HEK293 (cell line): ENCODE measurements around the gene EIF4A2.

ENCODE experiments used
- CTCF ChIA-PET: fragments of 350-600 bp; formaldehyde crosslinking; extraction: SDS; loops from one replicate; lab custom pipeline; 2021; ENCODE audit warnings: antibody characterized with exemption; lab: Yijun Ruan, JAX
- POLR2A ChIA-PET: fragments of 300-600 bp; formaldehyde crosslinking; extraction: SDS; loops from one replicate; lab custom pipeline; 2020; ENCODE audit warnings: antibody characterized with exemption, inconsistent platforms; lab: Yijun Ruan, JAX
- H3K27ac ChIP-seq: fragments of 200-500 bp; sonication (Bioruptor generic); 2 replicates; pipeline ENCODE4 v1.5.1; 2014; ENCODE audit warnings: low read depth, low read length, control low read depth, inconsistent platforms; ENCODE audit errors: extremely low read depth
- H3K36me3 ChIP-seq, 2 experiments: fragments of 200-500 bp in 1 of 2; sonication (Bioruptor generic) in 1 of 2; 1 replicate in 1 of 2; 2 replicates in 1 of 2; pipeline ENCODE4 v1.5.1; 2014 to 2017; ENCODE audit warnings: inconsistent platforms in 2 of 2, low read length in 2 of 2; ENCODE audit not compliant: control insufficient read depth in 2 of 2, insufficient read depth in 1 of 2
- H3K4me1 ChIP-seq: fragments of 200-500 bp; sonication (Bioruptor generic); 2 replicates; pipeline ENCODE4 v1.5.1; 2014; ENCODE audit warnings: mild to moderate bottlenecking, low read length, inconsistent platforms; ENCODE audit not compliant: control insufficient read depth, insufficient read depth
- H3K4me3 ChIP-seq: 2 replicates; pipeline ENCODE4 v1.5.1; 2011; ENCODE audit warnings: low read depth, mild to moderate bottlenecking, control low read depth, low read length, moderate library complexity
- H3K9me3 ChIP-seq: fragments of 200-500 bp; sonication (Bioruptor generic); 2 replicates; pipeline ENCODE4 v1.5.1; 2014; ENCODE audit warnings: low read depth, low read length, inconsistent platforms; ENCODE audit not compliant: control insufficient read depth, insufficient read depth
- MYNN ChIP-seq: fragments of 450-650 bp; formaldehyde crosslinking; IDR thresholded peaks from 2 replicates; pipeline ENCODE4 v1.5.1; 2016; ENCODE audit warnings: missing biosample characterization, missing genetic modification characterization, borderline replicate concordance
- SCRT1 ChIP-seq: fragments of 450-650 bp; formaldehyde crosslinking; IDR thresholded peaks from 2 replicates; pipeline ENCODE4 v1.5.1; 2016; ENCODE audit warnings: missing biosample characterization, missing genetic modification characterization, borderline replicate concordance
- SCRT2 ChIP-seq: fragments of 450-650 bp; formaldehyde crosslinking; IDR thresholded peaks from 2 replicates; pipeline ENCODE4 v1.5.1; 2016; ENCODE audit warnings: missing biosample characterization, missing genetic modification characterization
- SP2 ChIP-seq: fragments of 450-650 bp; formaldehyde crosslinking; IDR thresholded peaks from 2 replicates; pipeline ENCODE4 v1.5.1; 2016; ENCODE audit warnings: missing biosample characterization, missing genetic modification characterization
- ZNF155 ChIP-seq: fragments of 450-650 bp; formaldehyde crosslinking; IDR thresholded peaks from 2 replicates; pipeline ENCODE4 v1.5.1; 2016; ENCODE audit warnings: missing biosample characterization, missing genetic modification characterization
- ZNF184 ChIP-seq: fragments of 450-650 bp; IDR thresholded peaks from 2 replicates; pipeline ENCODE4 v1.5.1; 2018; ENCODE audit warnings: missing biosample characterization, mild to moderate bottlenecking, missing genetic modification characterization
- ZNF394 ChIP-seq: fragments of 450-650 bp; formaldehyde crosslinking; IDR thresholded peaks from 2 replicates; pipeline ENCODE4 v1.5.1; 2016; ENCODE audit warnings: missing biosample characterization, missing genetic modification characterization, mild to moderate bottlenecking, moderate library complexity, borderline replicate concordance
- ZNF518A ChIP-seq: fragments of 450-650 bp; formaldehyde crosslinking; conservative IDR thresholded peaks from 2 replicates; pipeline ENCODE4 v1.5.1; 2016; ENCODE audit warnings: low read depth, missing biosample characterization, missing genetic modification characterization
- ZNF585B ChIP-seq: fragments of 450-650 bp; formaldehyde crosslinking; IDR thresholded peaks from 2 replicates; pipeline ENCODE4 v1.5.1; 2016; ENCODE audit warnings: missing biosample characterization, missing genetic modification characterization
- ZNF610 ChIP-seq: fragments of 450-650 bp; formaldehyde crosslinking; IDR thresholded peaks from 2 replicates; pipeline ENCODE4 v1.5.1; 2016; ENCODE audit warnings: missing biosample characterization, missing genetic modification characterization, borderline replicate concordance
- ZNF660 ChIP-seq: fragments of 450-650 bp; IDR thresholded peaks from 2 replicates; pipeline ENCODE4 v1.5.1; 2018; ENCODE audit warnings: missing biosample characterization, mild to moderate bottlenecking, missing genetic modification characterization
- ZNF692 ChIP-seq: fragments of 450-650 bp; formaldehyde crosslinking; IDR thresholded peaks from 2 replicates; pipeline ENCODE4 v1.5.1; 2016; ENCODE audit warnings: missing biosample characterization, missing genetic modification characterization
- ZNF747 ChIP-seq: fragments of 450-650 bp; formaldehyde crosslinking; IDR thresholded peaks from 2 replicates; pipeline ENCODE4 v1.5.1; 2016; ENCODE audit warnings: missing biosample characterization, missing genetic modification characterization
- ZNF776 ChIP-seq: fragments of 450-650 bp; formaldehyde crosslinking; IDR thresholded peaks from 2 replicates; pipeline ENCODE4 v1.5.0; 2017; ENCODE audit warnings: missing biosample characterization, missing genetic modification characterization, borderline replicate concordance
- ZSCAN30 ChIP-seq: fragments of 450-650 bp; IDR thresholded peaks from 2 replicates; pipeline ENCODE4 v1.5.1; 2018; ENCODE audit warnings: missing biosample characterization, mild to moderate bottlenecking, missing genetic modification characterization, moderate library complexity
- TF ChIP-seq, protein P1 (sequence below): fragments of 450-650 bp; IDR thresholded peaks from 2 replicates; pipeline ENCODE4 v1.5.1; 2018; ENCODE audit warnings: missing biosample characterization, mild to moderate bottlenecking, missing genetic modification characterization

The EIF4A2 gene

GRCh38 chr3:186784820-186785494 lies 1.6 kb downstream of the EIF4A2 start:
- peak; percentile 72 for TF ChIP-seq SCRT1 (tag by site-specific recombination)
- TF ChIP-seq ZSCAN30 (tag by site-specific recombination) = no peak
- no peak for TF ChIP-seq ZNF692
- TF ChIP-seq ZNF184 (tag by site-specific recombination) = no peak
- TF ChIP-seq ZNF660 (tag by site-specific recombination) = no peak
- TF ChIP-seq MYNN (tag by site-specific recombination) = no peak
- TF ChIP-seq ZNF776 (tag by site-specific recombination) = no peak
- peak; percentile 94 for TF ChIP-seq SCRT2 (tag by site-specific recombination)
- TF ChIP-seq, protein P1, sequence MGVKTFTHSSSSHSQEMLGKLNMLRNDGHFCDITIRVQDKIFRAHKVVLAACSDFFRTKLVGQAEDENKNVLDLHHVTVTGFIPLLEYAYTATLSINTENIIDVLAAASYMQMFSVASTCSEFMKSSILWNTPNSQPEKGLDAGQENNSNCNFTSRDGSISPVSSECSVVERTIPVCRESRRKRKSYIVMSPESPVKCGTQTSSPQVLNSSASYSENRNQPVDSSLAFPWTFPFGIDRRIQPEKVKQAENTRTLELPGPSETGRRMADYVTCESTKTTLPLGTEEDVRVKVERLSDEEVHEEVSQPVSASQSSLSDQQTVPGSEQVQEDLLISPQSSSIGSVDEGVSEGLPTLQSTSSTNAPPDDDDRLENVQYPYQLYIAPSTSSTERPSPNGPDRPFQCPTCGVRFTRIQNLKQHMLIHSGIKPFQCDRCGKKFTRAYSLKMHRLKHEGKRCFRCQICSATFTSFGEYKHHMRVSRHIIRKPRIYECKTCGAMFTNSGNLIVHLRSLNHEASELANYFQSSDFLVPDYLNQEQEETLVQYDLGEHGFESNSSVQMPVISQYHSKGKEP (tag by site-specific recombination) = peak; percentile 59; the same call in 1 of the 2 replicates
- no peak for TF ChIP-seq ZNF610 (tag by site-specific recombination)
- TF ChIP-seq SP2 (tag by site-specific recombination) = no peak
- TF ChIP-seq ZNF747 (tag by site-specific recombination) = no peak
- no peak for TF ChIP-seq ZNF394
- TF ChIP-seq ZNF585B (tag by site-specific recombination) = no peak
- no peak for TF ChIP-seq ZNF155 (tag by site-specific recombination)
- TF ChIP-seq ZNF518A (tag by site-specific recombination) = no peak
- peaks cover 0 to 63% of the 10 kb centered on the region in 2 experiments; a peak in 2 of 3 replicates for H3K36me3 ChIP-seq
- POLR2A ChIA-PET = interaction anchor here (0.9 to 4.2 kb wide), 5 partner anchors 18 to 215 kb away, joined by 3 to 33 read pairs (median 5); partner anchors contain the start of gene DNAJB11
- peak overlapping the region; percentile 100 for H3K4me3 ChIP-seq
- no peak overlapping the region; the same call in 1 of the 2 replicates for H3K27ac ChIP-seq
- H3K4me1 ChIP-seq = no peaks in the 10 kb centered on the region
- no peaks in the 10 kb centered on the region for H3K9me3 ChIP-seq
- CTCF ChIA-PET = interaction anchor here (1.3 kb wide), 1 partner anchor 168 kb away, joined by 3 read pairs; no protein-coding TSS in a partner anchor
